Liver (tissue), 3 donors: ENCODE results near the gene RGP1.

Experiments used
- CTCF ChIP-seq: fragments of 150-350 bp; IDR thresholded peaks from 2 replicates; pipeline ENCODE4 v1.5.1; 2017; ENCODE audit warnings: improper control_type of control experiment, low read depth, low read length; ENCODE audit not compliant: missing input control
- EGR1 ChIP-seq, 2 donors: IDR thresholded peaks; 2 replicates each; pipeline ENCODE4 v1.6.1; 2016 to 2018; ENCODE audit warnings: antibody characterized with exemption in 2 of 2, low read depth in 2 of 2
- MAX ChIP-seq: IDR thresholded peaks from 2 replicates; pipeline ENCODE4 v1.6.1; 2016; ENCODE audit warnings: antibody characterized with exemption
- NR2F2 ChIP-seq: IDR thresholded peaks from 2 replicates; pipeline ENCODE4 v1.6.1; 2016; ENCODE audit warnings: antibody characterized with exemption
- RAD21 ChIP-seq, 2 donors: IDR thresholded peaks; 2 replicates each; pipeline ENCODE4 v1.6.1; 2016; ENCODE audit warnings: antibody characterized with exemption in 2 of 2, mild to moderate bottlenecking in 2 of 2
- REST ChIP-seq: IDR thresholded peaks from 2 replicates; pipeline ENCODE4 v1.6.1; 2016; ENCODE audit warnings: antibody characterized with exemption, mild to moderate bottlenecking
- SP1 ChIP-seq: IDR thresholded peaks from 2 replicates; pipeline ENCODE4 v1.6.1; 2018; ENCODE audit warnings: antibody characterized with exemption, mild to moderate bottlenecking
- TAF1 ChIP-seq: conservative IDR thresholded peaks from 2 replicates; pipeline ENCODE4 v1.6.1; 2016; ENCODE audit warnings: antibody characterized with exemption, mild to moderate bottlenecking
- YY1 ChIP-seq: IDR thresholded peaks from 2 replicates; pipeline ENCODE4 v1.6.1; 2016; ENCODE audit warnings: antibody characterized with exemption, mild to moderate bottlenecking
- ZBTB33 ChIP-seq: IDR thresholded peaks from 2 replicates; pipeline ENCODE4 v1.6.1; 2016; ENCODE audit warnings: antibody characterized with exemption
- donor health status: healthy.
- donor health status: healthy.

GRCh38 chr9:35702696-35703095 is 46.4 kb upstream of the RGP1 start:
- TF ChIP-seq CTCF (no peak), NR2F2 (no peak), ZBTB33 (no peak), TAF1 (no peak), MAX (no peak), YY1 (no peak), EGR1 (IDR thresholded peaks at IDR 0.05; ENCODE audit: low read depth in 2 of 2) (no peak), SP1 (no peak), RAD21 (IDR thresholded peaks at IDR 0.05) (no peak), REST (no peak)
